ENCODE data around the gene ANO6. TPM values are rescaled to one million over a fixed set of nuclear protein-coding genes. Genes with fewer than 3 reads are reported as not detected.

Gene ANO6
- total RNA-seq, 1 donor from 2014 or later = 49.0 TPM

DNA sequence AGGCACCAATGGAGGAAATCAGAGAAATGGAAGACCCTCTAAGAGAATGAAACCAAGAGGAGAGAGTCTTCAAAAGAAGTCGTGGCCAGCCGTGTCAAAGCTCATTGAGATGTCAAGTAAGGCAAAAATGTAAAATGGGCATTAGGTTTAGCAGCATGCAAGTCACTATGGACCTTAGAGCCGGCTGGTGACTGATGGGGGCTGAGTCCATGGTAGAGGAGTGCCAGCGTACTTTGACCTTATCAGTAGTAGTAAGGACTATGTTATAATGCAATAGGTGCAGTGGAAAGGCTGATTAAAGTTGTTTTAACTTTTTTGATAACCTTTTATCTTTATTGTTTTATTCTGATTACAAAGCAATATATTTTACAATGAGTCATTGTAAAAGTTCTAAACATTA, 66.5 kb downstream of the ANO6 start:
- Mint-ChIP-seq H3K36me3 (peaks cover 19% of the 10 kb centered on the region), H3K27me3 (ENCODE audit: insufficient read depth, low read depth) (peaks cover 2% of the 10 kb centered on the region), H3K9me3 (no peaks in the 10 kb centered on the region), H3K27ac (no peak overlapping the region), H3K4me3 (no peak overlapping the region), H3K4me1 (peaks cover 20% of the 10 kb centered on the region)
- H4K20me1 ChIP-seq (ENCODE audit: low read depth) = peaks cover 13% of the 10 kb centered on the region
- H3K36me3 ChIP-seq = no peaks in the 10 kb centered on the region
- peaks cover 11% of the 10 kb centered on the region for H3K79me2 ChIP-seq (ENCODE audit: low read depth)
- no peak overlapping the region for H3K4me3 ChIP-seq
- no peak overlapping the region for H3K4me2 ChIP-seq
- no peaks in the 10 kb centered on the region for H3K27me3 ChIP-seq
- peaks cover 14% of the 10 kb centered on the region for H3K4me1 ChIP-seq
- no peak for DNase-seq (ENCODE audit: low spot score)
- no peak overlapping the region for H3K27ac ChIP-seq
- no peaks in the 10 kb centered on the region for H3K9me3 ChIP-seq (ENCODE audit: low read depth)
- H3K9ac ChIP-seq = no peak overlapping the region
- TF ChIP-seq, protein P1, sequence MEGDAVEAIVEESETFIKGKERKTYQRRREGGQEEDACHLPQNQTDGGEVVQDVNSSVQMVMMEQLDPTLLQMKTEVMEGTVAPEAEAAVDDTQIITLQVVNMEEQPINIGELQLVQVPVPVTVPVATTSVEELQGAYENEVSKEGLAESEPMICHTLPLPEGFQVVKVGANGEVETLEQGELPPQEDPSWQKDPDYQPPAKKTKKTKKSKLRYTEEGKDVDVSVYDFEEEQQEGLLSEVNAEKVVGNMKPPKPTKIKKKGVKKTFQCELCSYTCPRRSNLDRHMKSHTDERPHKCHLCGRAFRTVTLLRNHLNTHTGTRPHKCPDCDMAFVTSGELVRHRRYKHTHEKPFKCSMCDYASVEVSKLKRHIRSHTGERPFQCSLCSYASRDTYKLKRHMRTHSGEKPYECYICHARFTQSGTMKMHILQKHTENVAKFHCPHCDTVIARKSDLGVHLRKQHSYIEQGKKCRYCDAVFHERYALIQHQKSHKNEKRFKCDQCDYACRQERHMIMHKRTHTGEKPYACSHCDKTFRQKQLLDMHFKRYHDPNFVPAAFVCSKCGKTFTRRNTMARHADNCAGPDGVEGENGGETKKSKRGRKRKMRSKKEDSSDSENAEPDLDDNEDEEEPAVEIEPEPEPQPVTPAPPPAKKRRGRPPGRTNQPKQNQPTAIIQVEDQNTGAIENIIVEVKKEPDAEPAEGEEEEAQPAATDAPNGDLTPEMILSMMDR (IDR thresholded peaks at IDR 0.05) = no peak
- TF ChIP-seq EZH2 (IDR thresholded peaks at IDR 0.05) (no peak), EZH2phosphoT487 (IDR thresholded peaks at IDR 0.05) (no peak)
- H2AFZ ChIP-seq (replicated peaks) = no peak overlapping the region
- H3F3A ChIP-seq (ENCODE audit: low read depth) = peaks cover 7% of the 10 kb centered on the region

DNA sequence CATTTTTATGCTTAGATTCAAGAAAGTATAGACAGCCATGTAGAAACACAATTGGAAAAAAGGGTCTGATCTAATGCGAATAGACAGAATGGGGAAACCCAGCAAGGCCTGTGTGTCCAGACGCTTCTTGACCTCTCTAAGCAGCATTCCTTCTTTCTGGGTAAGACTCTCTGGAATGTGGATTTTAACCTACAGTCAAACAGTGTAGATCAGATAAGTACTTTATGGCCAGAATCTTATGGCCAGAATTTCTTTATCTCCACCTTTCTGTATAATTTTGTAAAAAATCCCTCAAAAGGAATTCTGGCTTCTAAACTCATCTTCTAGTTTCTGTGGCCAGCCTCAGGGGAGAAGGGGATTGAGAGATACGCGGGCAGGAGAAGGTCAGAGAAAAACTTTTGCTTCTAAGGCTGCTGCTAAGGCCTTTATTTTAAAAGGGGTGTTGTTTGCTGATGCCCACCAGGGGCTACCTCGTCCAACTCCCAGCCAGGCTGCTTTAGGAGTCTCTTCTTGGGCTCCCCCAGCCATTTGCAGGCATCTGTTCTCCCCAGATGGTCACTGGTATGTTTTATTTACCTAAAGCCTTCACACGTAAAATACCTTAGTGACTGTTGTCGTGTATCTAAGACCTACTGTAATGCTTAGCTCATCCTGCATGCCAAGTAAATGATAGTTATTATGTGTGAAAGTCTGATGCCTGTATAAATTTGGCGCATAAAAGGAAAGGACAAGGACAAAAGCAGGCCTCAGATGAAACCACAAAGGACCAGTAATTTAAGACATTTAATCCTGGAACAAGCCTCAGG, 68.4 kb downstream of the ANO6 start:
- H3K4me3 Mint-ChIP-seq = no peak overlapping the region

DNA sequence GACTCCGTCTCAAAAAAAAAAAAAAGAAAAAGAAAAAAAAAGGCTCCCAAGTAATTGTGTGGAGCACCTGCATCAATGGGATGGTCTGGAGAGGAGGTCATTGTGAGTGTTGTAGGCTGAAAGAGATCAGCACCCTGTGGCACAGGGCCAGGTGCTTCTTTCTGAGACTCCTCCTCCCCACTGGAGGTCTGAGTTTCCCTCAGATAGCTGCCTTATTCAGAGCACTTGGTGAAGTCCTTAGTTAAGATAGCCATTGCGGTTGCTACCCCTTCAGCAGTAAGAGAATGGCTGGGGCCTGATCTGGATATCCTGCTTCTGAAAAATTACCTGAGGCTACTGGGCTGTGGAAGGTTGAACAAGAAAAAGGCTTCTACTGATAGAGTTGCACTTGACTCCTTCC, 69.8 kb downstream of the ANO6 start:
- no peaks in the 10 kb centered on the region for H3K27me3 Mint-ChIP-seq (ENCODE audit: insufficient read depth, low read depth)
- Histone ChIP-seq H2AFZ (replicated peaks) (no peak overlapping the region), H3K4me2 (no peak overlapping the region), H3K36me3 (no peaks in the 10 kb centered on the region), H3K27me3 (no peaks in the 10 kb centered on the region), H3K27ac (no peak overlapping the region), H4K20me1 (ENCODE audit: low read depth) (peaks cover 13% of the 10 kb centered on the region), H3F3A (ENCODE audit: low read depth) (peaks cover 7% of the 10 kb centered on the region), H3K9me3 (ENCODE audit: low read depth) (no peaks in the 10 kb centered on the region), H3K9ac (no peak overlapping the region), H3K79me2 (ENCODE audit: low read depth) (peaks cover 8% of the 10 kb centered on the region), H3K4me1 (peaks cover 14% of the 10 kb centered on the region), H3K4me3 (no peak overlapping the region)
- H3K4me1 Mint-ChIP-seq = peaks cover 12% of the 10 kb centered on the region
- H3K9me3 Mint-ChIP-seq = no peaks in the 10 kb centered on the region
- H3K4me3 Mint-ChIP-seq = no peak overlapping the region
- no peak overlapping the region for H3K27ac Mint-ChIP-seq
- TF ChIP-seq EZH2 (IDR thresholded peaks at IDR 0.05) (no peak), EZH2phosphoT487 (IDR thresholded peaks at IDR 0.05) (no peak)
- TF ChIP-seq, protein P1 (IDR thresholded peaks at IDR 0.05) = no peak
- DNase-seq (ENCODE audit: low spot score) = no peak
- peaks cover 16% of the 10 kb centered on the region for H3K36me3 Mint-ChIP-seq

More for the DNA sequence above, 68.4 kb downstream of the ANO6 start:
- TF ChIP-seq, protein P1 (IDR thresholded peaks at IDR 0.05) = peak; percentile 44
- TF ChIP-seq EZH2 (IDR thresholded peaks at IDR 0.05) = no peak
- H3K79me2 ChIP-seq (ENCODE audit: low read depth) = peaks cover 8% of the 10 kb centered on the region
- H3K27ac ChIP-seq = peak overlapping the region; percentile 67
- Mint-ChIP-seq H3K27me3 (ENCODE audit: insufficient read depth, low read depth) (no peaks in the 10 kb centered on the region), H3K36me3 (peaks cover 19% of the 10 kb centered on the region), H3K4me1 (peaks cover 20% of the 10 kb centered on the region), H3K27ac (no peak overlapping the region), H3K9me3 (no peaks in the 10 kb centered on the region)
- peaks cover 7% of the 10 kb centered on the region for H3F3A ChIP-seq (ENCODE audit: low read depth)
- H3K36me3 ChIP-seq = no peaks in the 10 kb centered on the region
- no peaks in the 10 kb centered on the region for H3K9me3 ChIP-seq (ENCODE audit: low read depth)
- no peaks in the 10 kb centered on the region for H3K27me3 ChIP-seq
- H3K4me3 ChIP-seq = no peak overlapping the region
- no peak overlapping the region for H2AFZ ChIP-seq (replicated peaks)
- no peak overlapping the region for H3K9ac ChIP-seq
- peaks cover 14% of the 10 kb centered on the region for H3K4me1 ChIP-seq
- peaks cover 13% of the 10 kb centered on the region for H4K20me1 ChIP-seq (ENCODE audit: low read depth)
- peak; percentile 60 for DNase-seq (ENCODE audit: low spot score)
- H3K4me2 ChIP-seq = peak overlapping the region; percentile 40

Data from neural progenitor cell (in vitro differentiated cells).